GM18505 (cell line): ENCODE data around the gene NTM.

Experiments
- ATAC-seq: cut with Tn5 transposase; IDR thresholded peaks from one replicate; pipeline ENCODE4 v1.9.1; 2021; ENCODE audit not compliant: unreplicated experiment
- POLR2A ChIP-seq: IDR thresholded peaks from 4 replicates; pipeline ENCODE4 v1.6.1; 2011; ENCODE audit warnings: borderline replicate concordance; ENCODE audit not compliant: insufficient read depth, insufficient read length; ENCODE audit errors: extremely low read depth

The NTM gene

GRCh38 chr11:132332521-132332920 lies 962.1 kb downstream of the NTM start:
- no peak for TF ChIP-seq POLR2A
- no peak for ATAC-seq

DNA sequence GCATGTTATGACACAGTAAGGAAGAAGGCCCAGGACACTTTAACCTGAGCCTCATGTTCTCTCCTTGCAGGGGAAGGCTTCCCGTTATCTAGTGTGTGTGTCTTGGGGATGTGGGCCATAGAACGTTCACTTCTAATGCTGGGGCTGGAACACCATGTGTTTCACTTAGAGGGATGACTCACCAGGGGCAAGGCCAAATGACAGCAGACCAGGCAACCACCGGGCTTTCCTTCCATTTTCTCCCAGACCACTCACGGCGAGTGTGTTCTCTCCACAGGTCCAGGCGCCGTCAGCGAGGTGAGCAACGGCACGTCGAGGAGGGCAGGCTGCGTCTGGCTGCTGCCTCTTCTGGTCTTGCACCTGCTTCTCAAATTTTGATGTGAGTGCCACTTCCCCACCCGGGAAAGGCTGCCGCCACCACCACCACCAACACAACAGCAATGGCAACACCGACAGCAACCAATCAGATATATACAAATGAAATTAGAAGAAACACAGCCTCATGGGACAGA lies 964.4 kb downstream of the NTM start:
- ATAC-seq: no peak
- no peak for TF ChIP-seq POLR2A

DNA sequence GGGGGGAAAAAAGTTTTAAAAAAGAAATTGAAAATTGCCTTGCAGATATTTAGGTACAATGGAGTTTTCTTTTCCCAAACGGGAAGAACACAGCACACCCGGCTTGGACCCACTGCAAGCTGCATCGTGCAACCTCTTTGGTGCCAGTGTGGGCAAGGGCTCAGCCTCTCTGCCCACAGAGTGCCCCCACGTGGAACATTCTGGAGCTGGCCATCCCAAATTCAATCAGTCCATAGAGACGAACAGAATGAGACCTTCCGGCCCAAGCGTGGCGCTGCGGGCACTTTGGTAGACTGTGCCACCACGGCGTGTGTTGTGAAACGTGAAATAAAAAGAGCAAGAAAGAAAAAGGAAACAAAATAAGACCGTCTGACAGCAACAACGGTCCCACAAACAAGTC lies 964.9 kb downstream of the NTM start:
- no peak for ATAC-seq
- TF ChIP-seq POLR2A: no peak

- no peak for TF ChIP-seq POLR2A
- no peak for ATAC-seq
Measured at GRCh38 chr11:132336781-132337535, 966.5 kb downstream of the NTM start.

GRCh38 chr11:132337819-132338416 lies 967.5 kb downstream of the NTM start:
- no peak for ATAC-seq
- no peak for TF ChIP-seq POLR2A

GRCh38 chr11:132342408-132342807 lies 972.0 kb downstream of the NTM start:
- ATAC-seq: no peak

GRCh38 chr11:132343445-132344175 lies 973.2 kb downstream of the NTM start:
- no peak for TF ChIP-seq POLR2A
- ATAC-seq: peak; percentile 74

More at GRCh38 chr11:132342408-132342807, 972.0 kb downstream of the NTM start:
- no peak for TF ChIP-seq POLR2A

- no peak for TF ChIP-seq POLR2A
- ATAC-seq: no peak
Measured at GRCh38 chr11:132346558-132347148, 976.2 kb downstream of the NTM start.

DNA sequence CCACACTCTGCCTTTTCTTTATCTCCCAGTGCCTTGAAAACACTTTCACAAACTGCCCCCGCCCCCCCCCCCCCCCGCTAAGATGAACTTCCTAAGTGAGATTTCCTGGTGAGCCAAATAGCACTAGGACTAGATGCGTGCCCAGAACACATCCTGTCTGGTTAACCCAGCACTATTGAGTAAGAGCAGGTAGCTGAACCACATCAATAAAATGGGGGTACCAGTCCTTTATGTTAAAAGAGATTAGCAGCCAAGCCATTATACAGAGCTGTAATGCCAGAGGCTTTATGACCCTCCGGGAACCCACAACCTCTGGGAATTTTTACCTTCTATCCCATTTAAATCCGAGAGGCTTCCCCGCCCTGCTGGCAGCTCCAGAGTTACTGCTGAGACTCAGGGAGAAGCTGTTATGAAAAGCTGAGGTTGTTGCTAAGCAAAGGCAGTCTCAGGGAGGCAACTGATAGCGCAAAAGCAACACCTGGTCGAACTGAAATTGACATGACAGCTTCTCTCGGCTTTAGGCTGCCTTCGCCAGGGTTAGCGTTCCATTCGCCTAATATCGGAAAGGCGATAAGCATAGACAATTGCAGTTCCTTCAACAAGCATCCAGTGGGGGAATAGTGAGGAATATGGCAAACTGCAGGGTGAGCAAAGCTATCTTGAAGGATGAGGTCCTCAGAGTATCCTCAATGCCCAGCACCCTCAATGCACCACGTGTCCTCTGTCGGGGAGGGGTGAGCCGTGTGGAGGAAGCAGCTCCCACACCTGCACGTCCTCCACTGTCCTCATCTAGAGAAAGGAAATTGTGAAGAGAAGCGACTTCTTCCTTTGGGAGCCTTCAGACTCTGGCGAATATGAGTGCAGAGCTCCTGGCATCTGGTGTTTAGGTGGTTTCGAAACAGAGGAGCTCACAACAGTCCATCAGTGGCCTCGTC lies 977.0 kb downstream of the NTM start:
- no peak for TF ChIP-seq POLR2A
- no peak for ATAC-seq

GRCh38 chr11:132349811-132350733 lies 979.7 kb downstream of the NTM start:
- ATAC-seq: no peak
- no peak for TF ChIP-seq POLR2A

- ATAC-seq: no peak
Measured at GRCh38 chr11:132351050-132351449, 980.6 kb downstream of the NTM start.

More at GRCh38 chr11:132351050-132351449, 980.6 kb downstream of the NTM start:
- TF ChIP-seq POLR2A: no peak
